HG03175 (cell line): ENCODE data around the gene ARHGAP22.

ENCODE experiments used
- ATAC-seq: cut with Tn5 transposase; IDR thresholded peaks from one replicate; pipeline ENCODE4 v1.9.1; 2021; ENCODE audit warnings: mild to moderate bottlenecking, moderate library complexity; ENCODE audit not compliant: unreplicated experiment

Gene ARHGAP22

GRCh38 chr10:48608976-48609375 is 4.1 kb upstream of the ARHGAP22 start:
- ATAC-seq: no peak

GRCh38 chr10:48608279-48608681 is 3.4 kb upstream of the ARHGAP22 start:
- ATAC-seq: peak; percentile 74

GRCh38 chr10:48607356-48608278 is 2.7 kb upstream of the ARHGAP22 start:
- peak; percentile 3 for ATAC-seq

GRCh38 chr10:48606530-48607355 is 1.9 kb upstream of the ARHGAP22 start:
- no peak for ATAC-seq

- ATAC-seq: no peak
Observed at GRCh38 chr10:48605786-48606529, 1.1 kb upstream of the ARHGAP22 start.

- peak; percentile 9 for ATAC-seq
Observed at GRCh38 chr10:48604039-48604990, 558 bp downstream of the ARHGAP22 start.

GRCh38 chr10:48603421-48604038 is 1.3 kb downstream of the ARHGAP22 start:
- no peak for ATAC-seq

GRCh38 chr10:48602401-48603135 is 2.3 kb downstream of the ARHGAP22 start:
- ATAC-seq: no peak

GRCh38 chr10:48601789-48602188 is 3.1 kb downstream of the ARHGAP22 start:
- ATAC-seq: no peak

GRCh38 chr10:48600645-48601505 is 4.0 kb downstream of the ARHGAP22 start:
- ATAC-seq: no peak

- ATAC-seq: no peak
Observed at GRCh38 chr10:48599830-48600134, 5.1 kb downstream of the ARHGAP22 start.

GRCh38 chr10:48598936-48599829 is 5.7 kb downstream of the ARHGAP22 start:
- ATAC-seq: no peak

- no peak for ATAC-seq
Observed at GRCh38 chr10:48598243-48598935, 6.5 kb downstream of the ARHGAP22 start.

- no peak for ATAC-seq
Observed at GRCh38 chr10:48595539-48595932, 9.3 kb downstream of the ARHGAP22 start.

GRCh38 chr10:48594803-48595538 is 9.9 kb downstream of the ARHGAP22 start:
- ATAC-seq: no peak

GRCh38 chr10:48594371-48594770 is 10.5 kb downstream of the ARHGAP22 start:
- no peak for ATAC-seq
